Lower leg skin (tissue), 4 donors: ENCODE data around the gene GARIN5B. TPM values are rescaled to one million over a fixed set of nuclear protein-coding genes. Genes with fewer than 3 reads are reported as not detected.

Source experiments
- DNase-seq, 2 donors: peaks; one replicate each; pipeline ENCODE4 v3.0.0-alpha.2; 2019; ENCODE audit warnings: low spot score in 2 of 2
- H3K4me3 ChIP-seq: fragments of 200-600 bp; sonication (generic); 2 replicates; pipeline ENCODE4 v1.5.1; 2017; ENCODE audit warnings: mild to moderate bottlenecking, low read depth; ENCODE audit not compliant: poor library complexity, severe bottlenecking
- POLR2A ChIP-seq, 2 donors: fragments of 450-650 bp; IDR thresholded peaks; one replicate each; pipeline ENCODE4 v1.6.1; 2016 to 2017; ENCODE audit warnings: antibody characterized with exemption in 2 of 2, mild to moderate bottlenecking in 1 of 2, moderate library complexity in 1 of 2
- whole genome bisulfite sequencing, 2 donors: methylation state at CpG; one replicate each; pipeline ENCODE4 v1.1.5; 2018; 5-methylcytosine and 5-hydroxymethylcytosine counted together
- intact Hi-C: fragments of 100-400 bp; cut with DNase I; formaldehyde crosslinking; loops from one replicate; pipeline ENCODE4 v1.15.0; 2023; ENCODE audit warnings: low total_unique reads
- total RNA-seq, 4 donors: library from RNA; depleted of rRNA; stranded (reverse); fragments of >200 nt; gene quantifications; one replicate each; pipeline ENCODE4 v1.1.0, GENCODE V29; 2016
- TF ChIP-seq, protein P1 (sequence below), 3 donors: fragments of 450-650 bp; IDR thresholded peaks; one replicate each; pipeline ENCODE4 v1.5.1; 2016; ENCODE audit warnings: antibody characterized with exemption in 3 of 3, mild to moderate bottlenecking in 3 of 3, moderate library complexity in 2 of 3

GARIN5B gene
- total RNA-seq, 4 donors from 2014 or later = not detected

DNA sequence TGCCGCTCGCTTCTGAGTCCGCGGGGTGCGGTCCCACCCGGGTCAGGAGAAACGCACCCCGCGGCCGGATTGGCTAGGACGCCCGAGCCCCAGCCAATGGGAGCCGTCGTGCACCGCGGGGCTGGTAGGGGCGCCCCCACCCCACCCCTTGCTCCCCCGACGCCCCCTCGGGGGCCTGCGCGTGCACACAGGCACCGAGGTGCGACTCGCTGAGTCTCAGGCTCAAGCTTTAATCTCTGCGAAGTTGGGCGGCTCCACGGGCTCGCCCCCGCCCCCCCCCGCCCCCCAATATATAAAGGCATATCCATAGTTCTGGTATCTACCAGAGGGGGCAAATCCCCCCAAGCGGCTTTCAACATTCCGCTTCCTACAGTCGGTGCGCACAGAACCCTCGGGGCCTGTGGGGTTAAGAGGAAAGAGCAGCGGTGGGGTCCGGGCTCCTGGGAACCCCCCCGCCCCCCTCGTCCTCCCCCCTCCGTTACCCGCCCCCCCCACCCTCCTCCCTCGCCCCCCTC is 8.3 kb downstream of the GARIN5B start, which contains the start of gene COX6B2:
Gene COX6B2 (minus strand): TSS at position 22 of the 515 bp plus-strand sequence. CDS start 198 bp downstream, outside the sequence.
- intact Hi-C loops = no loop called here
- 1 to 2% methylated on average over 11 to 17 of the region's 43 CpGs for WGBS, 2 donors
- no peak for TF ChIP-seq POLR2A (IDR thresholded peaks at IDR 0.05)
- TF ChIP-seq, protein P1, sequence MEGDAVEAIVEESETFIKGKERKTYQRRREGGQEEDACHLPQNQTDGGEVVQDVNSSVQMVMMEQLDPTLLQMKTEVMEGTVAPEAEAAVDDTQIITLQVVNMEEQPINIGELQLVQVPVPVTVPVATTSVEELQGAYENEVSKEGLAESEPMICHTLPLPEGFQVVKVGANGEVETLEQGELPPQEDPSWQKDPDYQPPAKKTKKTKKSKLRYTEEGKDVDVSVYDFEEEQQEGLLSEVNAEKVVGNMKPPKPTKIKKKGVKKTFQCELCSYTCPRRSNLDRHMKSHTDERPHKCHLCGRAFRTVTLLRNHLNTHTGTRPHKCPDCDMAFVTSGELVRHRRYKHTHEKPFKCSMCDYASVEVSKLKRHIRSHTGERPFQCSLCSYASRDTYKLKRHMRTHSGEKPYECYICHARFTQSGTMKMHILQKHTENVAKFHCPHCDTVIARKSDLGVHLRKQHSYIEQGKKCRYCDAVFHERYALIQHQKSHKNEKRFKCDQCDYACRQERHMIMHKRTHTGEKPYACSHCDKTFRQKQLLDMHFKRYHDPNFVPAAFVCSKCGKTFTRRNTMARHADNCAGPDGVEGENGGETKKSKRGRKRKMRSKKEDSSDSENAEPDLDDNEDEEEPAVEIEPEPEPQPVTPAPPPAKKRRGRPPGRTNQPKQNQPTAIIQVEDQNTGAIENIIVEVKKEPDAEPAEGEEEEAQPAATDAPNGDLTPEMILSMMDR (IDR thresholded peaks at IDR 0.05) = no peak
- no peak within 1 kb of the TSS for H3K4me3 ChIP-seq
- no peak for DNase-seq

DNA sequence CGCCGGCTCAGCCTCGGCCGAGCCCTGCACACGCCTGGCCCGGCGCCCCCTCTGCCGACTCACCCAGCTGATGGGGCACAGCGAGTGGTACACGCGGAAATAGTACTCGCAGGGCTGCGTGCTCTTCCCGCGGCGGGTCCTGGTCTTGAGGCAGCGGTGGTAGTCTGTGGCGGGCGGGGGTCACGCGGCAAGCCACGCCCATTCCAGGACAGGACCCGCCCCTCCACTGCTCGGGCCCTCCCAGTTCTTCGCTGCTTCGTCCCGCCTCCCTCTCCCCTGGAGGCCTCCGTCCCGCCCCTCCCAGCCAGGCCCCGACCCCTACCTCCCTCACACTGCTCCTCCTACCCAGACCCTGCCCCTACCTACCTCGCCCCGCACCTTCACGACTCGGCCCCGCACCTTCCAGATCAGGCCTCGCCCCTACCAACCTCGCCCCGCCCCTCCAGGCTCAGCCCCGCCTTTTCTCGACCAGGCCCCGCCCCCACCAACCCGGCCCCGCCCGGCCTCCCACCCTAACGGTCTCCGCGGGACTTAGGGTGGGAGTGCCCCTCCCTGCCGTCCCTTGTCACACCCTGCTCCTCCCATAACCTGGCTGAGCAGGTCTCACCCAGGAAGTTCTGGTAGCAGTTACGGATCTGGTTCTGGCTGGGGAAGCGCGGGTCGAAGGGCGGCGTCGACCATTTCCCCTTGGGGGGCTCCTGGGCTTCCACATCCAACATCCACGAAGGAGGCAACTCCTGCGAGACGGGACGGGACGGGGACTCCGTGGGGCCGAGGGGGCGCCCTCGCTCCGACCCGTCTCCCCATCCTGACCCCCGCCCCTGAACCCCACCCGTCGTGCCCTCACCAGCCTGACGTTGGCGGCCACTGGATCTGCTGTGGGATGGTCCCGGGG is 9.0 kb downstream of the GARIN5B start:
- DNase-seq = no peak
- no peak overlapping the region for H3K4me3 ChIP-seq
- TF ChIP-seq, protein P1 (IDR thresholded peaks at IDR 0.05) = no peak
- no peak for TF ChIP-seq POLR2A (IDR thresholded peaks at IDR 0.05)
- 1 to 3% methylated on average over 26 to 39 of the region's 72 CpGs for WGBS, 2 donors
- intact Hi-C loops = no loop called here

DNA sequence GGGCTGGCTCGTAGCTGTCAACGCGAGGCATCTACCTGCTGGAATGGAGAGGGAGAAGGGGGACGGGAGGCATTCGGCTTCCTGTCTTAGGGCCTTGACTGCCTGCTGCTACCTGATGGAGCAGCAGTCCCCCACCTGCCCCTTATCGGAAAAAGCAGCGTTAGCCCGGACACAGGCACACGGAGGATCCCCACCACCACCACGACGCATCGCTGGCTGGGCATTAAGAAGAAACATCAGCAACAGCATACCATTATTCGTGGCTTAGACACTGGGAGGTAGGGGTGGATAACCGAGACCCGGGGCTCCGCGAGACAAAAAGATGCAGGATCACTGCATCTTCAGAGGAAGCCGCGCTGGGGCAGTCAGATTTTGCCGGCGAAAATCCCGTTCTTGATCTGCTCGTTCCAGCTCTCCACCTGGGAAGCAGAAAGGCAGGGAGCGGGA is 9.7 kb downstream of the GARIN5B start:
- H3K4me3 ChIP-seq = no peak overlapping the region
- WGBS, 2 donors = 5 to 15% methylated on average over 23 to 24 of the region's 24 CpGs
- TF ChIP-seq, protein P1 (IDR thresholded peaks at IDR 0.05) = no peak
- no peak for TF ChIP-seq POLR2A (IDR thresholded peaks at IDR 0.05)
- intact Hi-C loops = no loop called here
- DNase-seq = no peak

DNA sequence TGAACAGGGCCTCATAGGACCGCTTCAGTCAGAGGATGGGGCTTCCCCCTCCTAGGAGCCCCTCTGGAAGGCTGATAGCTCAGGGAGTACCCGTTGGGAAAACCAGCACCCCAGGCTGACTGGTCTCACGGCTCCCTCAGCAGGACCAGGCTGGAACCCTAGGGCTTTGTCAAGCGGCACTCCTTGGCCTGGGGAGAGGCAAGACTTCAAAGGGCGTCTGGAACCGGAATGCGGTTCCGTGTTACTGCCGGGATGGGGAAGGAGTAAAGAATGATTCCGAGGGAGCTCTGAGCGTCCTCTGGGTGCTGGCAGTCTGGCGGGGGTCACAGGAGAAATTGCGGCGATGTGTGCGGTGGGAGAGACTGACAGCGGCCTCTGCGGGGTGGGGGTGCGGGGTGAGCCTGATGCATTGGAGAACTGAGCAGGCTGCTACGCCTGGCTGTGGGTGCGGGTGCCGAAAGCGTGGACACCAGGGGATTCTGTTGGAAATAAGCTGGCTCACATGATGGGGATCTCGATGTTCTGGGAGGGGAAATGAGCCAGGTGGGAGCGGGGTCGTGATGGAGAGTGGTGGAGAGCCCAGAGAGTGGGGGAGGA is 10.4 kb downstream of the GARIN5B start:
- H3K4me3 ChIP-seq = no peak overlapping the region
- no peak for TF ChIP-seq POLR2A (IDR thresholded peaks at IDR 0.05)
- TF ChIP-seq, protein P1 (IDR thresholded peaks at IDR 0.05) = no peak
- intact Hi-C loops = no loop called here
- no peak for DNase-seq
- WGBS, 2 donors = 71 to 75% methylated on average over 23 to 25 of the region's 25 CpGs

DNA sequence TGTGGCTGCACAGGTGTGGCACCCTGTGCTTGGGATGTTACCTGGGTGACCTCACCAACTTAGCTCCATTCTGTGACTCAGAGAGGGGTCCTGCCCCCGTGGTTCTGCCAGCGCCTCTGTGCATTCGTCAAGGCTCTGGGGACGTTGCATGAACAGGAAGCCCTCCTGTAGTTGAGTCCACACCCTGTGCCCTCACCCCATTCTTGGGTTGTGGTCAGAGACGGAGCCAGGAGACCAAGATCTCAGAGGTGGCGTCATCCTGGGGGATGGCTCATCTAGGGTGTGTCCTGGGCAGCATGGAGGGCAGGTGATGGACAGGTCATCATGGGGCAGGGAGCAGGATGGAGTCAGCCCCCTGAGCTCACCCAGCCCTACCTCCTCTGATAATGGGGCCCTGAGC is 11.0 kb downstream of the GARIN5B start:
- no peak overlapping the region for H3K4me3 ChIP-seq
- no peak for DNase-seq
- intact Hi-C loops = no loop called here
- TF ChIP-seq, protein P1 (IDR thresholded peaks at IDR 0.05) = no peak
- TF ChIP-seq POLR2A (IDR thresholded peaks at IDR 0.05) = no peak
- 49 to 87% methylated on average over 6 of the region's 6 CpGs for WGBS, 2 donors
